Measurements from ENCODE around the gene TRIM42.

GRCh38 chr3:140686948-140687347 lies 9.1 kb downstream of the TRIM42 start:
- no peak for TF ChIP-seq POLR2A (IDR thresholded peaks at IDR 0.05; ENCODE audit: low read length)
- no peak for TF ChIP-seq GATA1 (IDR thresholded peaks at IDR 0.05; ENCODE audit: low read depth, low read length)
